ENCODE results near the gene SCT. TPM values are rescaled to one million over a fixed set of nuclear protein-coding genes. Genes with fewer than 3 reads are reported as not detected.

Gene SCT
- total and polyA plus RNA-seq, 2 donors (not counting 1 experiment from before 2014, with no cell fraction given): not detected

DNA sequence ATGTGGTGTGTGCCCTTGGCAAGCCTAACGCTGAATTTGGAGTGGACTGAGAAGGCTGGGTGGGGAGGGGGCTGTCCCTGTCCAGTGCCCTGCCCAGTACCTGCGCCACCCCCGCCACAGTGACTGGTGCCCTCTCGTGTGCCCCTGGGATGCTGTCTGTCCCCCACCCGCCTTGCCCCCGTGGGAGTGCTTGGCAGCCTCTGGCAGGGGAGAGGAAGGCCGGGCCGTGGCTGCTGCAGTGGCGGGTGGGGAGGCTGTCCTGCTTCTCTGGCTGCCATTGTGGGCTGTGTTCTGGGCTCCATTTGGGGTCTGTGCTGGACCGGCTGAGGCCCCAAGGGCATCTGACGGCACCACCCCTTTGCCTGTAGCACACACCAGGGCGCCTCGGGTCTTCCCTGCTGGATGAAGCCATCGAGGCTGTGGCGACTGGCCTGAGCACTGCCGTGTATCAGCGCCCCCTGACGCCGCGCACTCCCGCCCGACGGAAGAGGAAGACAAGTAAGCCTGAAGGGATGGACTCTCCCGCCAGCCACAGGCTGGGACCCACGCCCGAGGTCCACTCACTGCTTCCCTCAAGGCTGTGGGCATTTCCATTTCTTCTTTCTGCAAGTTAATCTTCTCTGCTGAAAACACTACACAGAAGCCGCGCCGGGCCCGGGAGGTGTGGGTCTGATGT lies 28.8 kb downstream of the SCT start:
- no peaks in the 10 kb centered on the region for H3K9me3 ChIP-seq (ENCODE audit: control insufficient read depth, insufficient read depth, low read depth, low read length)
- no peak overlapping the region for H3K4me3 ChIP-seq (replicated peaks in 1 of 4; ENCODE audit: control extremely low read depth in 1 of 4, insufficient read depth in 1 of 4, low read depth in 3 of 4, low read length in 4 of 4)
- no peak for TF ChIP-seq EZH2 (IDR thresholded peaks at IDR 0.05; ENCODE audit: low read length, missing control alignments)
- TF ChIP-seq, protein P1, sequence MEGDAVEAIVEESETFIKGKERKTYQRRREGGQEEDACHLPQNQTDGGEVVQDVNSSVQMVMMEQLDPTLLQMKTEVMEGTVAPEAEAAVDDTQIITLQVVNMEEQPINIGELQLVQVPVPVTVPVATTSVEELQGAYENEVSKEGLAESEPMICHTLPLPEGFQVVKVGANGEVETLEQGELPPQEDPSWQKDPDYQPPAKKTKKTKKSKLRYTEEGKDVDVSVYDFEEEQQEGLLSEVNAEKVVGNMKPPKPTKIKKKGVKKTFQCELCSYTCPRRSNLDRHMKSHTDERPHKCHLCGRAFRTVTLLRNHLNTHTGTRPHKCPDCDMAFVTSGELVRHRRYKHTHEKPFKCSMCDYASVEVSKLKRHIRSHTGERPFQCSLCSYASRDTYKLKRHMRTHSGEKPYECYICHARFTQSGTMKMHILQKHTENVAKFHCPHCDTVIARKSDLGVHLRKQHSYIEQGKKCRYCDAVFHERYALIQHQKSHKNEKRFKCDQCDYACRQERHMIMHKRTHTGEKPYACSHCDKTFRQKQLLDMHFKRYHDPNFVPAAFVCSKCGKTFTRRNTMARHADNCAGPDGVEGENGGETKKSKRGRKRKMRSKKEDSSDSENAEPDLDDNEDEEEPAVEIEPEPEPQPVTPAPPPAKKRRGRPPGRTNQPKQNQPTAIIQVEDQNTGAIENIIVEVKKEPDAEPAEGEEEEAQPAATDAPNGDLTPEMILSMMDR (conservative IDR thresholded peaks at IDR 0.05 in 1 of 2, IDR thresholded peaks at IDR 0.05 in 1 of 2; ENCODE audit: low read depth in 1 of 2, low read length in 2 of 2): no peak
- H3K4me1 ChIP-seq (ENCODE audit: control insufficient read depth, extremely low read depth, insufficient read depth, low read length): no peaks in the 10 kb centered on the region
- no peaks in the 10 kb centered on the region for H4K20me1 ChIP-seq (ENCODE audit: control insufficient read depth, extremely low read depth, insufficient read depth, low read length)
- no peak for DNase-seq (ENCODE audit: low read depth in 2 of 2)
- no peak overlapping the region for H3K27ac ChIP-seq (ENCODE audit: insufficient read depth, low read length)
- H3K36me3 ChIP-seq (ENCODE audit: control insufficient read depth, insufficient read depth, low read length): peaks cover 34% of the 10 kb centered on the region
- peaks cover 8% of the 10 kb centered on the region for H3K79me2 ChIP-seq (ENCODE audit: control insufficient read depth, insufficient read depth, low read length)
- H3K4me2 ChIP-seq (ENCODE audit: extremely low read depth, insufficient read depth, low read length): no peak overlapping the region
- no peaks in the 10 kb centered on the region for H3K27me3 ChIP-seq (ENCODE audit: control insufficient read depth, insufficient read depth, low read length)
- no peak overlapping the region for H3K9ac ChIP-seq (ENCODE audit: insufficient read depth, low read length)
- H2AFZ ChIP-seq (ENCODE audit: low read length): no peak overlapping the region

DNA sequence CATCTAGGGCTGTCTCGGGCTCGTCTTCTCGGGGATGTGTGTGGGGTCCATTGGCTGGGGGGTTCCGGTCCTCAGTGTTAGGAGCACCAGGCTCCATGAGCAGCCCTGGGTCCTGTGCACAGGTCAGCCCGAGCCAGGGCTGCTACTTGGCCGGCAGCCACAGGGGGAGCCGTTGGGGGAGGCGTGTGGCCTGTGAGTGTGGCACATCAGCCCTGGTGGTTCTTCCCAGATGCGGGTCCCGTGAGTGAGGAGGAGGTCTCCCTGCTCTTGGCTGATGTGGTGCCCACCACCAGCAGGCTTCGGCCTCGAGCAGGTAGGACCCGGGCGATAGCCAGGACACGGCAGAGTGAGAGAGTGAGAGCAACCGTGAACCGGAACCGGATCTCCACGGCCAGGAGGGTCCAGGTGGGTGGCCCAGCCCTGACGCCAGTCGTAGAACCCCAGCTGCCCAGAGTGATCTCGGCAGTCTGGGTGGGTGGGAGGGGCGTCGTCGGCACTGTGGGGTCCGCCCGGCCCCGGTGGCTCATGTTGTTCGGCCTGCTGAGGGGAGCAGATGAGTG lies 29.7 kb downstream of the SCT start:
- Histone ChIP-seq H2AFZ (ENCODE audit: low read length) (no peak overlapping the region), H3K79me2 (ENCODE audit: control insufficient read depth, insufficient read depth, low read length) (peaks cover 10% of the 10 kb centered on the region), H3K27ac (ENCODE audit: insufficient read depth, low read length) (no peak overlapping the region), H3K4me3 (replicated peaks in 1 of 4; ENCODE audit: control extremely low read depth in 1 of 4, insufficient read depth in 1 of 4, low read depth in 3 of 4, low read length in 4 of 4) (no peak overlapping the region), H3K4me1 (ENCODE audit: control insufficient read depth, extremely low read depth, insufficient read depth, low read length) (no peaks in the 10 kb centered on the region), H3K9ac (ENCODE audit: insufficient read depth, low read length) (no peak overlapping the region), H3K36me3 (ENCODE audit: control insufficient read depth, insufficient read depth, low read length) (peaks cover 42% of the 10 kb centered on the region), H3K4me2 (ENCODE audit: extremely low read depth, insufficient read depth, low read length) (no peak overlapping the region), H4K20me1 (ENCODE audit: control insufficient read depth, extremely low read depth, insufficient read depth, low read length) (no peaks in the 10 kb centered on the region), H3K27me3 (ENCODE audit: control insufficient read depth, insufficient read depth, low read length) (no peaks in the 10 kb centered on the region), H3K9me3 (ENCODE audit: control insufficient read depth, insufficient read depth, low read depth, low read length) (no peaks in the 10 kb centered on the region)
- no peak for DNase-seq (ENCODE audit: low read depth in 2 of 2)
- no peak for TF ChIP-seq EZH2 (IDR thresholded peaks at IDR 0.05; ENCODE audit: low read length, missing control alignments)

DNA sequence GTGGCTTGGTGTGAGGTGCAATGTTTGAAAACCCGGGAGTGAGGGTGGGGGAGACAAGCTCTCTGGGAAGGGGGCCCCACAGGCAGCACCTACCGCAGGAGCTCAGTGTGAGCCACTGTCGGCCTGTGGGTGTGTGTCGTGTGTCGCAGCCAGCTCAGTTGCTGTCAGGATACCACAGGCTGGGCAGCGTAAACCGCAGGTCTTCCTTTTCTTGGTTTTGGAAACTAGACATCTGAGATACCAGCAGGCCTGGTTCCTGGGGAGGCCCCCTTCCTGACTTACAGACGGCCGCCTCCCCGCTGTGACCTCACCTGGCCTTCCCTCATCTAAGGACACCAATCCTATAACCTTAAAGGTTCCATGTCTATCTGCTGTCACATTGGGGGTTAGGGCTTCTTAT lies 30.6 kb downstream of the SCT start:
- Histone ChIP-seq H4K20me1 (ENCODE audit: control insufficient read depth, extremely low read depth, insufficient read depth, low read length) (no peaks in the 10 kb centered on the region), H3K9ac (ENCODE audit: insufficient read depth, low read length) (no peak overlapping the region), H2AFZ (ENCODE audit: low read length) (no peak overlapping the region), H3K9me3 (ENCODE audit: control insufficient read depth, insufficient read depth, low read depth, low read length) (no peaks in the 10 kb centered on the region), H3K4me1 (ENCODE audit: control insufficient read depth, extremely low read depth, insufficient read depth, low read length) (no peaks in the 10 kb centered on the region), H3K27me3 (ENCODE audit: control insufficient read depth, insufficient read depth, low read length) (no peaks in the 10 kb centered on the region), H3K27ac (ENCODE audit: insufficient read depth, low read length) (no peak overlapping the region), H3K79me2 (ENCODE audit: control insufficient read depth, insufficient read depth, low read length) (peaks cover 10% of the 10 kb centered on the region), H3K4me3 (replicated peaks in 1 of 4; ENCODE audit: control extremely low read depth in 1 of 4, insufficient read depth in 1 of 4, low read depth in 3 of 4, low read length in 4 of 4) (no peak overlapping the region), H3K36me3 (ENCODE audit: control insufficient read depth, insufficient read depth, low read length) (peaks cover 34% of the 10 kb centered on the region), H3K4me2 (ENCODE audit: extremely low read depth, insufficient read depth, low read length) (no peak overlapping the region)
- no peak for DNase-seq (ENCODE audit: low read depth in 2 of 2)
- TF ChIP-seq, protein P1 (conservative IDR thresholded peaks at IDR 0.05 in 1 of 2, IDR thresholded peaks at IDR 0.05 in 1 of 2; ENCODE audit: low read depth in 1 of 2, low read length in 2 of 2): no peak
- no peak for TF ChIP-seq EZH2 (IDR thresholded peaks at IDR 0.05; ENCODE audit: low read length, missing control alignments)

All from fibroblast of lung (primary cell).